Endodermal cell (in vitro differentiated cells): Measurements from ENCODE around the gene ODAD4. TPM values are rescaled to one million over a fixed set of nuclear protein-coding genes. Genes with fewer than 3 reads are reported as not detected.

Experiments
- DNase-seq: peaks from one replicate; pipeline ENCODE4 v3.0.0-alpha.2; 2017
- H3K27ac ChIP-seq: 2 replicates; pipeline ENCODE4 v1.5.1; 2013; ENCODE audit warnings: mild to moderate bottlenecking, low read depth, low read length, moderate library complexity
- H3K27me3 ChIP-seq: 2 replicates; pipeline ENCODE4 v1.6.1; 2013; ENCODE audit warnings: mild to moderate bottlenecking, low read length, moderate library complexity; ENCODE audit not compliant: insufficient read depth, control insufficient read depth, poor library complexity, severe bottlenecking
- H3K36me3 ChIP-seq: 2 replicates; pipeline ENCODE4 v1.7.0; 2013; ENCODE audit warnings: mild to moderate bottlenecking, low read length, moderate library complexity; ENCODE audit not compliant: control insufficient read depth, insufficient read depth
- H3K4me1 ChIP-seq: one replicate; pipeline ENCODE4 v1.7.0; 2013; ENCODE audit warnings: low read length; ENCODE audit not compliant: control insufficient read depth, insufficient read depth
- H3K4me3 ChIP-seq: 2 replicates; pipeline ENCODE4 v1.5.1; 2013; ENCODE audit warnings: mild to moderate bottlenecking, low read length, moderate library complexity
- H3K9ac ChIP-seq: 2 replicates; pipeline ENCODE4 v1.6.1; 2013; ENCODE audit warnings: mild to moderate bottlenecking, low read length, moderate library complexity; ENCODE audit not compliant: poor library complexity, severe bottlenecking; ENCODE audit errors: extremely low read depth
- H3K9me3 ChIP-seq: 2 replicates; pipeline ENCODE4 v1.6.1; 2013; ENCODE audit warnings: mild to moderate bottlenecking, low read length, moderate library complexity; ENCODE audit not compliant: control insufficient read depth
- H3K27ac Mint-ChIP-seq: 2 replicates; pipeline ENCODE4 v1.8.0; 2020; ENCODE audit warnings: mixed read lengths
- H3K27me3 Mint-ChIP-seq: 2 replicates; pipeline ENCODE4 v1.8.0; 2021; ENCODE audit warnings: mild to moderate bottlenecking, mixed read lengths; ENCODE audit not compliant: insufficient read depth
- H3K36me3 Mint-ChIP-seq: 2 replicates; pipeline ENCODE4 v1.8.0; 2020; ENCODE audit warnings: low read depth, mixed read lengths
- H3K4me1 Mint-ChIP-seq: 2 replicates; pipeline ENCODE4 v1.8.0; 2020; ENCODE audit warnings: mixed read lengths
- H3K4me3 Mint-ChIP-seq: 2 replicates; pipeline ENCODE4 v1.8.0; 2020; ENCODE audit warnings: mild to moderate bottlenecking, moderate library complexity, mixed read lengths
- H3K9me3 Mint-ChIP-seq: 2 replicates; pipeline ENCODE4 v1.8.0; 2020; ENCODE audit warnings: mild to moderate bottlenecking, mixed read lengths
- WGBS, 2 experiments: methylation state at CpG; one replicate each; pipeline versions ENCODE4 v1.1.5 to v1.1.7; 2013; ENCODE audit warnings: missing lambda C conversion rate in 2 of 2, mixed read lengths in 1 of 2; ENCODE audit not compliant: insufficient coverage in 1 of 2, insufficient read length in 1 of 2; 5-methylcytosine and 5-hydroxymethylcytosine counted together
- total RNA-seq, 2 donors: library from RNA; stranded (reverse); fragmentation: NEBNext Ultra II Directional in 1 of 2; extraction: Animal tissue kit (Norgen Biotek cat#: 25700) in 1 of 2; gene quantifications; 2 replicates in 1 of 2; 3 replicates in 1 of 2; pipeline ENCODE4 v1.2.1, GENCODE V29; 2021
- TF ChIP-seq, protein P1 (sequence below): fragments of 200-600 bp; sonication (generic); conservative IDR thresholded peaks from 2 replicates; pipeline ENCODE4 v1.5.0; 2021; ENCODE audit warnings: antibody characterized with exemption, mild to moderate bottlenecking

The ODAD4 gene
- total RNA-seq, 2 donors from 2014 or later: 3.9 to 4.7 TPM

DNA sequence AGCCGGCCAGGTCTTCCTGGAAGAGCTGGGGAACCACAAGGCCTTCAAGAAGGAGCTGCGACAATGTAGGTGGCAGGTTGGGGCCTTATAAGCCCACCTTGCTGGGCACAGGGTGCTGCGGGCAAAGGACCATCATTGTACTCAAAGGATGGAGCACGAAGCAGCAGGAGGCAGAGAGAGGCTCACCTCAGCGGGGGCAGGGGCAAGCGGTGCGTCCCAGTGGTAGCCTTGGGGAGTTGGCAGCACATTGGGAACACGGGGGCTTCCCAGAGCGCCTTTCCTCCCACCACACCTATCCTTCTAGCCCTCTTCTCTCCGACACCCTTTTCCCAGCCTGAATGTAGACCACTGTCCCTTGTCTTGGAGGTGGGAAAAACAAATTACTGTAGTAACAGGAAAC is 38.3 kb downstream of the ODAD4 start:
- Mint-ChIP-seq H3K4me3 (no peak overlapping the region), H3K27me3 (no peaks in the 10 kb centered on the region), H3K9me3 (no peaks in the 10 kb centered on the region), H3K36me3 (peaks cover 48% of the 10 kb centered on the region), H3K4me1 (peaks cover 15% of the 10 kb centered on the region), H3K27ac (no peak overlapping the region)
- H3K9ac ChIP-seq: no peak overlapping the region
- 94 to 97% methylated on average over 4 to 10 of the region's 10 CpGs for WGBS, 2 experiments
- peaks cover 48% of the 10 kb centered on the region for H3K36me3 ChIP-seq
- no peak for DNase-seq
- H3K27me3 ChIP-seq: no peaks in the 10 kb centered on the region
- H3K27ac ChIP-seq: no peak overlapping the region
- H3K4me1 ChIP-seq: peaks cover 3% of the 10 kb centered on the region
- no peak overlapping the region for H3K4me3 ChIP-seq
- TF ChIP-seq, protein P1, sequence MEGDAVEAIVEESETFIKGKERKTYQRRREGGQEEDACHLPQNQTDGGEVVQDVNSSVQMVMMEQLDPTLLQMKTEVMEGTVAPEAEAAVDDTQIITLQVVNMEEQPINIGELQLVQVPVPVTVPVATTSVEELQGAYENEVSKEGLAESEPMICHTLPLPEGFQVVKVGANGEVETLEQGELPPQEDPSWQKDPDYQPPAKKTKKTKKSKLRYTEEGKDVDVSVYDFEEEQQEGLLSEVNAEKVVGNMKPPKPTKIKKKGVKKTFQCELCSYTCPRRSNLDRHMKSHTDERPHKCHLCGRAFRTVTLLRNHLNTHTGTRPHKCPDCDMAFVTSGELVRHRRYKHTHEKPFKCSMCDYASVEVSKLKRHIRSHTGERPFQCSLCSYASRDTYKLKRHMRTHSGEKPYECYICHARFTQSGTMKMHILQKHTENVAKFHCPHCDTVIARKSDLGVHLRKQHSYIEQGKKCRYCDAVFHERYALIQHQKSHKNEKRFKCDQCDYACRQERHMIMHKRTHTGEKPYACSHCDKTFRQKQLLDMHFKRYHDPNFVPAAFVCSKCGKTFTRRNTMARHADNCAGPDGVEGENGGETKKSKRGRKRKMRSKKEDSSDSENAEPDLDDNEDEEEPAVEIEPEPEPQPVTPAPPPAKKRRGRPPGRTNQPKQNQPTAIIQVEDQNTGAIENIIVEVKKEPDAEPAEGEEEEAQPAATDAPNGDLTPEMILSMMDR: no peak
- H3K9me3 ChIP-seq: no peaks in the 10 kb centered on the region

DNA sequence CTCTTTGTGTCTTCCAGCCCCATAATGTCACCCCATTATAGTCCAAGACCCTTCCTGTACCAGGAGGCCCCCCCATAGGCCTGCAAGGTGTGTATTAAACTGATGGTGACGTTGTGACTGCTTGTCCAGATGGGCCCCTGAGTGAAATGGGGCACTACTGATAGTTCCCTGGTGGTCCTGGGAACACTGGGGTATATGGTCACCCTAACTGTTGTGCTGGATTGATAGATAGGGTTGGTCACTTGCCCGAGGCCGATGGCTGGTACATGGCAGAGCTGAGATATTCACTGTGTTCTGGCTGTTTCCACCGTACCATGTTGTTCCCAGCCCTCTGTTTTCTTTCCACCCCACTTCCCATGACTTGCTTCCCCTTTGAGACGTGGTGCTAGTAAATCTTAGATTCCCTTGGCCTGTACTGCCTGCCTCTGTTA is 40.5 kb downstream of the ODAD4 start:
- Mint-ChIP-seq H3K27ac (no peak overlapping the region), H3K36me3 (peaks cover 65% of the 10 kb centered on the region)

DNA sequence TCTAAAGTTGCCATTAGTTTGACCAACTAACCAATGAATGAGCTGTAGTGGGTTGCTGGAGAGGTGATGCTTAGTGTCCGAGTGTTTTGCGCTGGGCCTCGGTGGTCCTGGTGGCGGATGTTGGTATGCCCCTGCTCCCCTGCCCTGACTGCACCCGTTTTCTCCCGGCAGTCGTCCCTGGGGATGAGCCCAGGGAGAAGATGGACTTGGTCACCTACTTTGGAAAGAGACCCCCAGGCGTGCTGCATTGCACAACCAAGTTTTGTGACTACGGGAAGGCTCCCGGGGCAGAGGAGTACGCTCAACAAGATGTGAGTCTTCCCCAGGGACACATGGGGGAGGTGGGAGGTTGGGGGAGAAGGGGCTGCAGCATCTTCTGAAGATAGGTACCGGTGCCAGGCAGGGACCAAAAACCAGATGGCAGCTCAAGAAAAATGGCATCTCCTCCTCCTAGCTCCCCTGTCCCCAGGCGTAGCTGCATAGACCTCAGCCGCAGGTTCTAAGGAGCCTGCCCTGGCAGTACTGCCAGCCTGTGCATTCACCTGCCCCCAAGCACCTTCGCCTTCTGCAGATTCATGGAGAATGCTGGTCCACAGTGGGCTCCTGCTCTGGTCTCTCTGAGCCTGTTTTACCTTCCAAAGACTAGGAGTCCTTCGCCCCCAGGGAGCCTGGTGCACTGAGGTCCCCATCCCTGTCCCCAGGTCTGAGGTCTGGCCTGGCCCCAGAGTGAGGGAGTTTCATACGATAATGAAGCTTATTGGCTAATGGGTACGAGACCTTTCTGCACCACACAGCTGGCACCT is 41.5 kb downstream of the ODAD4 start:
- DNase-seq: no peak
- peaks cover 74% of the 10 kb centered on the region for H3K36me3 Mint-ChIP-seq
- H3K36me3 ChIP-seq: peaks cover 79% of the 10 kb centered on the region
- no peak overlapping the region for H3K27ac Mint-ChIP-seq
- TF ChIP-seq, protein P1: peak; percentile 17
- no peaks in the 10 kb centered on the region for H3K9me3 ChIP-seq
- no peak overlapping the region for H3K27ac ChIP-seq
- no peaks in the 10 kb centered on the region for H3K27me3 ChIP-seq
- H3K4me3 ChIP-seq: no peak overlapping the region
- WGBS, 2 experiments: 91 to 98% methylated on average over 13 to 18 of the region's 18 CpGs
- H3K9ac ChIP-seq: no peak overlapping the region
- no peaks in the 10 kb centered on the region for H3K9me3 Mint-ChIP-seq
- H3K27me3 Mint-ChIP-seq: no peaks in the 10 kb centered on the region
- no peaks in the 10 kb centered on the region for H3K4me1 ChIP-seq
- no peak overlapping the region for H3K4me3 Mint-ChIP-seq
- H3K4me1 Mint-ChIP-seq: peaks cover 6% of the 10 kb centered on the region

More for the DNA sequence above, 40.5 kb downstream of the ODAD4 start:
- Mint-ChIP-seq H3K27me3 (no peaks in the 10 kb centered on the region), H3K9me3 (no peaks in the 10 kb centered on the region), H3K4me3 (no peak overlapping the region), H3K4me1 (peaks cover 6% of the 10 kb centered on the region)
- Histone ChIP-seq H3K36me3 (peaks cover 69% of the 10 kb centered on the region), H3K27me3 (no peaks in the 10 kb centered on the region), H3K4me1 (no peaks in the 10 kb centered on the region), H3K4me3 (no peak overlapping the region), H3K9me3 (no peaks in the 10 kb centered on the region), H3K27ac (no peak overlapping the region), H3K9ac (no peak overlapping the region)
- TF ChIP-seq, protein P1: no peak
- no peak for DNase-seq
- WGBS, 2 experiments: 95 to 100% methylated on average over 5 of the region's 5 CpGs
